ENCODE results near the gene IKZF4. TPM values are rescaled to one million over a fixed set of nuclear protein-coding genes. Genes with fewer than 3 reads are reported as not detected.
A peak's percentile ranks its signal among the peaks of the same experiment; 100 is the strongest.

Gene IKZF4
- total and polyA plus RNA-seq, 10 of the 15 experiments (the other 5 are each of a cell fraction or from before 2014, with no cell fraction given), result 0.74 to 5.5 (median 1.1) TPM

DNA sequence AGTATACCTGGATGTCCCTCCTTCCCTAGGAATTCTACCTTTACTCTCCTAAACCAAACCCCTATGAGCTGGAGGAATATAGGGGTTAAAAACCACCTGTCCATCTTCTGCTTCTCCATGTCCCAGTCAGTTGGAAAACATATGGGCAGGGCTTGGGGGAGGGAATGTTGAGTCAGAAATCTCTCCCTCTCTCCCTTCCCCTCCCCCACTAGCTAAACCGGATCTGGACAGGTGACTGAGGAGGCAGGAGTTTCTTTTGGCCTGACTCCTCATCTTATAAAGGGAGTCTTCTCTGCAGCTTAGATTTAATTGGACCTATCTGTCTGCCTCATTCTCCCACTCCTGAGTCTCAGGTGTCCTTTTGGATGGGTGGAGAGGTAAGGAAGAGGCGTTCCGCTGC is 65.3 kb downstream of the IKZF4 start (continued):
- TF ChIP-seq SUZ12 (IDR thresholded peaks at IDR 0.05; ENCODE audit: unreplicated experiment), result no peak
- no peak for TF ChIP-seq SMAD5 (IDR thresholded peaks at IDR 0.05; ENCODE audit: low read depth)

DNA sequence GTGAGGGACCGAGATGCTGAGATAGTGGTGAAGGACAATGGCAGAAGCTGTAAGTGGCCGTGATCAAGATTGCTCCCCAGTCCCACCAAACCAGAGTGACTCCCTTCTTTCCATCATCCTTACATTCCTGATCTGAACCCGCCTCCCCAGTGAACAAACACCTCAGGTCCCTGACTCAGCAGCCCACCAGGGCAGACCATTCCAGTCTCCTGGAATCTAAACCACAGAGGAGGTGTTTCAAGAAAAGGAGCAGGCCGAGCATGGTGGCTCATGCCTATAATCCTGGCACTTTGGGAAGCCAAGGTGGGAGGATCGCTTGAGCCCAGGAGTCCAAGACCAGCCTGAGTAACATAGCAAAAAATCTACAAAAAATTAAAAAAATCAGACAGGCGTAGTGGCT is 65.8 kb downstream of the IKZF4 start:
- Histone ChIP-seq H3K9me3 (replicated peaks; ENCODE audit: control insufficient read depth, insufficient read depth, low read length) (no peaks in the 10 kb centered on the region), H3K9ac (ENCODE audit: control insufficient read depth, insufficient read depth, low read length) (no peak overlapping the region), H4K20me1 (ENCODE audit: control insufficient read depth, insufficient read depth) (no peaks in the 10 kb centered on the region), H3K4me2 (ENCODE audit: control insufficient read depth, insufficient read depth) (no peak overlapping the region), H3K4me3 (no peak overlapping the region), H2AFZ (ENCODE audit: control insufficient read depth, low read depth, low read length) (no peak overlapping the region), H3K79me2 (ENCODE audit: control insufficient read depth, insufficient read depth, low read length) (no peaks in the 10 kb centered on the region), H3K27ac (ENCODE audit: control insufficient read depth, insufficient read depth) (no peak overlapping the region), H3K27me3 (replicated peaks in 1 of 2; ENCODE audit: control insufficient read depth in 2 of 2, insufficient read depth in 2 of 2, low read length in 1 of 2) (peaks cover 0 to 2% of the 10 kb centered on the region in 2 experiments; a peak in 2 of 4 replicates), H3K4me1 (ENCODE audit: control insufficient read depth, insufficient read depth, low read length) (no peaks in the 10 kb centered on the region), H3K36me3 (ENCODE audit: control insufficient read depth in 2 of 2, insufficient read depth in 2 of 2, low read length in 1 of 2) (no peaks in the 10 kb centered on the region)
- FAIRE-seq (peak; percentile 18), ATAC-seq (no peak), DNase-seq (ENCODE audit: low read depth, low spot score) (no peak)
- in situ Hi-C loops (cut with MboI) (no loop called here), intact Hi-C loops (cut with micrococcal nuclease; ENCODE audit: unreplicated experiment) (no loop called here)
- ChIA-PET RAD21 (ENCODE audit: unreplicated experiment) (interaction anchor here (1.0 kb wide), 1 partner anchor 33 kb away, joined by 3 read pairs; no protein-coding TSS in a partner anchor), SMC1A (ENCODE audit: uncharacterized antibody, unreplicated experiment) (no interaction called here), POLR2A (no interaction called here), CTCF (interaction anchor here (1.4 to 2.0 kb wide), 3 partner anchors 33 to 103 kb away, joined by 3 to 6 read pairs (median 4); partner anchors contain the start of gene SMARCC2)
- WGBS (ENCODE audit: insufficient coverage, insufficient replicate concordance, low lambda C conversion rate, missing lambda C conversion rate), result 62% methylated on average over 6 of the region's 6 CpGs
- no TSS peak for BruUV-seq (replicated peaks)
- TF ChIP-seq, protein P1, sequence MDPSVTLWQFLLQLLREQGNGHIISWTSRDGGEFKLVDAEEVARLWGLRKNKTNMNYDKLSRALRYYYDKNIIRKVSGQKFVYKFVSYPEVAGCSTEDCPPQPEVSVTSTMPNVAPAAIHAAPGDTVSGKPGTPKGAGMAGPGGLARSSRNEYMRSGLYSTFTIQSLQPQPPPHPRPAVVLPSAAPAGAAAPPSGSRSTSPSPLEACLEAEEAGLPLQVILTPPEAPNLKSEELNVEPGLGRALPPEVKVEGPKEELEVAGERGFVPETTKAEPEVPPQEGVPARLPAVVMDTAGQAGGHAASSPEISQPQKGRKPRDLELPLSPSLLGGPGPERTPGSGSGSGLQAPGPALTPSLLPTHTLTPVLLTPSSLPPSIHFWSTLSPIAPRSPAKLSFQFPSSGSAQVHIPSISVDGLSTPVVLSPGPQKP (IDR thresholded peaks at IDR 0.05; ENCODE audit: low read depth, low read length), result no peak
- TF ChIP-seq EZH2 (IDR thresholded peaks at IDR 0.05; ENCODE audit: borderline replicate concordance, control insufficient read depth, low read depth, low read length), result no peak
- no peak for TF ChIP-seq TCF12 (IDR thresholded peaks at IDR 0.05; ENCODE audit: low read depth, low read length)
- no peak for TF ChIP-seq STAT1 (conservative IDR thresholded peaks at IDR 0.05)
- no peak for TF ChIP-seq PAX8 (IDR thresholded peaks at IDR 0.05)
- TF ChIP-seq NBN (IDR thresholded peaks at IDR 0.05), result no peak

Measured in GM12878 (cell line).